Measurements from ENCODE around the gene IER3IP1.
"Not testable (repeated sequence)": the region's sequence is repeated elsewhere in the genome, so short reads cannot be mapped to it uniquely, and the experiment has no call there.

The IER3IP1 gene

GRCh38 chr18:47182156-47182555 is 6.0 kb upstream of the IER3IP1 start:
- not testable (repeated sequence) for H3K27me3 ChIP-seq (ENCODE audit: insufficient read depth, low read length, poor library complexity); H3K56ac ChIP-seq (ENCODE audit: low read length); H3K36me3 ChIP-seq (ENCODE audit: control insufficient read depth, insufficient read depth, low read length); H3K27ac ChIP-seq (ENCODE audit: low read depth, low read length); H3K4me2 ChIP-seq (ENCODE audit: low read length); H3K4ac ChIP-seq (ENCODE audit: low read depth, low read length); H3K23ac ChIP-seq (ENCODE audit: low read length); DNase-seq; H2BK120ac ChIP-seq (ENCODE audit: low read depth, low read length); H3K18ac ChIP-seq (ENCODE audit: low read length); H3K4me3 ChIP-seq (ENCODE audit: low read length); H3K79me1 ChIP-seq (ENCODE audit: low read length); H2AK5ac ChIP-seq (ENCODE audit: low read length); H3K79me2 ChIP-seq (ENCODE audit: control insufficient read depth, insufficient read depth, low read length); H2BK15ac ChIP-seq (replicated peaks; ENCODE audit: low read depth); H3K4me1 ChIP-seq (ENCODE audit: control insufficient read depth, low read depth, low read length); H2BK5ac ChIP-seq (ENCODE audit: low read length); H3K9ac ChIP-seq (ENCODE audit: low read length); H4K8ac ChIP-seq (ENCODE audit: low read depth, low read length); H4K5ac ChIP-seq (ENCODE audit: low read length)
- no CpG with 5 or more reads among the region's 5 CpGs for WGBS (ENCODE audit: extremely low coverage, insufficient coverage, low lambda C conversion rate)

GRCh38 chr18:47180765-47181164 is 4.6 kb upstream of the IER3IP1 start:
- no peaks in the 10 kb centered on the region for H3K79me2 ChIP-seq (ENCODE audit: control insufficient read depth, insufficient read depth, low read length)
- H4K8ac ChIP-seq (ENCODE audit: low read depth, low read length), result no peak overlapping the region
- H3K56ac ChIP-seq (ENCODE audit: low read length), result no peak overlapping the region
- H2BK5ac ChIP-seq (ENCODE audit: low read length), result no peak overlapping the region
- no peak for DNase-seq
- no peak overlapping the region for H2AK5ac ChIP-seq (ENCODE audit: low read length)
- H3K4me3 ChIP-seq (ENCODE audit: low read length), result no peak overlapping the region
- no peak overlapping the region for H3K27ac ChIP-seq (ENCODE audit: low read depth, low read length)
- H3K18ac ChIP-seq (ENCODE audit: low read length), result no peak overlapping the region
- H3K4ac ChIP-seq (ENCODE audit: low read depth, low read length), result no peak overlapping the region
- no peaks in the 10 kb centered on the region for H3K36me3 ChIP-seq (ENCODE audit: control insufficient read depth, insufficient read depth, low read length)
- WGBS (ENCODE audit: extremely low coverage, insufficient coverage, low lambda C conversion rate), result no CpG with 5 or more reads among the region's 3 CpGs
- H2BK15ac ChIP-seq (replicated peaks; ENCODE audit: low read depth), result no peak overlapping the region
- no peaks in the 10 kb centered on the region for H3K79me1 ChIP-seq (ENCODE audit: low read length)
- no peaks in the 10 kb centered on the region for H3K4me1 ChIP-seq (ENCODE audit: control insufficient read depth, low read depth, low read length)
- H4K5ac ChIP-seq (ENCODE audit: low read length), result no peak overlapping the region
- H3K23ac ChIP-seq (ENCODE audit: low read length), result no peak overlapping the region
- H2BK120ac ChIP-seq (ENCODE audit: low read depth, low read length), result no peak overlapping the region
- H3K4me2 ChIP-seq (ENCODE audit: low read length), result no peak overlapping the region
- no peak overlapping the region for H3K9ac ChIP-seq (ENCODE audit: low read length)
- H3K27me3 ChIP-seq (ENCODE audit: insufficient read depth, low read length, poor library complexity), result no peaks in the 10 kb centered on the region

GRCh38 chr18:47179520-47179919 is 3.4 kb upstream of the IER3IP1 start:
- H3K27me3 ChIP-seq (ENCODE audit: insufficient read depth, low read length, poor library complexity), result no peaks in the 10 kb centered on the region
- H3K36me3 ChIP-seq (ENCODE audit: control insufficient read depth, insufficient read depth, low read length), result no peaks in the 10 kb centered on the region
- peaks cover 4% of the 10 kb centered on the region for H3K79me1 ChIP-seq (ENCODE audit: low read length)
- no CpG with 5 or more reads among the region's 4 CpGs for WGBS (ENCODE audit: extremely low coverage, insufficient coverage, low lambda C conversion rate)
- no peak overlapping the region for H3K23ac ChIP-seq (ENCODE audit: low read length)
- H3K9ac ChIP-seq (ENCODE audit: low read length), result no peak overlapping the region
- H3K27ac ChIP-seq (ENCODE audit: low read depth, low read length), result no peak overlapping the region
- no peak overlapping the region for H3K18ac ChIP-seq (ENCODE audit: low read length)
- H2BK120ac ChIP-seq (ENCODE audit: low read depth, low read length), result no peak overlapping the region
- H3K4me2 ChIP-seq (ENCODE audit: low read length), result no peak overlapping the region
- DNase-seq, result no peak
- H3K79me2 ChIP-seq (ENCODE audit: control insufficient read depth, insufficient read depth, low read length), result peaks cover 7% of the 10 kb centered on the region
- H3K4me1 ChIP-seq (ENCODE audit: control insufficient read depth, low read depth, low read length), result peaks cover 2% of the 10 kb centered on the region
- H4K8ac ChIP-seq (ENCODE audit: low read depth, low read length), result no peak overlapping the region
- H2AK5ac ChIP-seq (ENCODE audit: low read length), result no peak overlapping the region
- H2BK5ac ChIP-seq (ENCODE audit: low read length), result no peak overlapping the region
- no peak overlapping the region for H4K5ac ChIP-seq (ENCODE audit: low read length)
- H3K56ac ChIP-seq (ENCODE audit: low read length), result no peak overlapping the region
- H3K4ac ChIP-seq (ENCODE audit: low read depth, low read length), result no peak overlapping the region
- H3K4me3 ChIP-seq (ENCODE audit: low read length), result no peak overlapping the region
- H2BK15ac ChIP-seq (replicated peaks; ENCODE audit: low read depth), result no peak overlapping the region

- Histone ChIP-seq H2BK5ac (ENCODE audit: low read length) (no peak overlapping the region), H4K5ac (ENCODE audit: low read length) (no peak overlapping the region), H3K4me3 (ENCODE audit: low read length) (peak overlapping the region; percentile 50), H3K4me2 (ENCODE audit: low read length) (peak overlapping the region; percentile 58), H3K9ac (ENCODE audit: low read length) (peak overlapping the region; percentile 77), H3K4me1 (ENCODE audit: control insufficient read depth, low read depth, low read length) (peaks cover 3% of the 10 kb centered on the region), H4K8ac (ENCODE audit: low read depth, low read length) (no peak overlapping the region), H3K18ac (ENCODE audit: low read length) (peak overlapping the region; percentile 41), H3K79me2 (ENCODE audit: control insufficient read depth, insufficient read depth, low read length) (peaks cover 25% of the 10 kb centered on the region), H3K4ac (ENCODE audit: low read depth, low read length) (peak overlapping the region; percentile 88), H3K79me1 (ENCODE audit: low read length) (peaks cover 16% of the 10 kb centered on the region), H3K36me3 (ENCODE audit: control insufficient read depth, insufficient read depth, low read length) (no peaks in the 10 kb centered on the region), H3K23ac (ENCODE audit: low read length) (no peak overlapping the region), H3K27ac (ENCODE audit: low read depth, low read length) (peak overlapping the region; percentile 39), H2AK5ac (ENCODE audit: low read length) (no peak overlapping the region), H2BK15ac (replicated peaks; ENCODE audit: low read depth) (no peak overlapping the region), H3K56ac (ENCODE audit: low read length) (peak overlapping the region; percentile 91), H3K27me3 (ENCODE audit: insufficient read depth, low read length, poor library complexity) (no peaks in the 10 kb centered on the region), H2BK120ac (ENCODE audit: low read depth, low read length) (no peak overlapping the region)
- DNase-seq, result no peak
- no CpG with 5 or more reads among the region's 24 CpGs for WGBS (ENCODE audit: extremely low coverage, insufficient coverage, low lambda C conversion rate)
Observed at GRCh38 chr18:47175283-47175897, 774 bp downstream of the IER3IP1 start.

- Histone ChIP-seq H3K27ac (ENCODE audit: low read depth, low read length) (no peak overlapping the region), H3K79me1 (ENCODE audit: low read length) (peaks cover 16% of the 10 kb centered on the region), H3K79me2 (ENCODE audit: control insufficient read depth, insufficient read depth, low read length) (peaks cover 25% of the 10 kb centered on the region), H3K56ac (ENCODE audit: low read length) (peak overlapping the region; percentile 28), H4K8ac (ENCODE audit: low read depth, low read length) (no peak overlapping the region), H2AK5ac (ENCODE audit: low read length) (no peak overlapping the region), H2BK120ac (ENCODE audit: low read depth, low read length) (no peak overlapping the region), H2BK5ac (ENCODE audit: low read length) (no peak overlapping the region), H2BK15ac (replicated peaks; ENCODE audit: low read depth) (no peak overlapping the region), H3K4ac (ENCODE audit: low read depth, low read length) (no peak overlapping the region), H3K23ac (ENCODE audit: low read length) (no peak overlapping the region), H3K4me2 (ENCODE audit: low read length) (peak overlapping the region; percentile 58), H3K9ac (ENCODE audit: low read length) (peak overlapping the region; percentile 77), H3K18ac (ENCODE audit: low read length) (no peak overlapping the region), H3K27me3 (ENCODE audit: insufficient read depth, low read length, poor library complexity) (no peaks in the 10 kb centered on the region), H4K5ac (ENCODE audit: low read length) (no peak overlapping the region), H3K4me3 (ENCODE audit: low read length) (no peak overlapping the region), H3K4me1 (ENCODE audit: control insufficient read depth, low read depth, low read length) (peaks cover 3% of the 10 kb centered on the region), H3K36me3 (ENCODE audit: control insufficient read depth, insufficient read depth, low read length) (no peaks in the 10 kb centered on the region)
- no CpG with 5 or more reads among the region's 13 CpGs for WGBS (ENCODE audit: extremely low coverage, insufficient coverage, low lambda C conversion rate)
- DNase-seq, result peak; percentile 30
Observed at GRCh38 chr18:47174545-47175116, 1.5 kb downstream of the IER3IP1 start.

GRCh38 chr18:47172476-47172875 is 3.7 kb downstream of the IER3IP1 start:
- no peak overlapping the region for H4K8ac ChIP-seq (ENCODE audit: low read depth, low read length)
- H2BK120ac ChIP-seq (ENCODE audit: low read depth, low read length), result no peak overlapping the region
- peaks cover 16% of the 10 kb centered on the region for H3K79me1 ChIP-seq (ENCODE audit: low read length)
- H3K4me1 ChIP-seq (ENCODE audit: control insufficient read depth, low read depth, low read length), result peaks cover 3% of the 10 kb centered on the region
- no peak overlapping the region for H2BK5ac ChIP-seq (ENCODE audit: low read length)
- H3K18ac ChIP-seq (ENCODE audit: low read length), result no peak overlapping the region
- H3K56ac ChIP-seq (ENCODE audit: low read length), result no peak overlapping the region
- DNase-seq, result no peak
- H3K36me3 ChIP-seq (ENCODE audit: control insufficient read depth, insufficient read depth, low read length), result no peaks in the 10 kb centered on the region
- no peak overlapping the region for H2BK15ac ChIP-seq (replicated peaks; ENCODE audit: low read depth)
- H3K27ac ChIP-seq (ENCODE audit: low read depth, low read length), result no peak overlapping the region
- no peak overlapping the region for H3K4me3 ChIP-seq (ENCODE audit: low read length)
- H3K4me2 ChIP-seq (ENCODE audit: low read length), result no peak overlapping the region
- H3K79me2 ChIP-seq (ENCODE audit: control insufficient read depth, insufficient read depth, low read length), result peaks cover 25% of the 10 kb centered on the region
- no peak overlapping the region for H2AK5ac ChIP-seq (ENCODE audit: low read length)
- H4K5ac ChIP-seq (ENCODE audit: low read length), result no peak overlapping the region
- no peak overlapping the region for H3K9ac ChIP-seq (ENCODE audit: low read length)
- H3K4ac ChIP-seq (ENCODE audit: low read depth, low read length), result no peak overlapping the region
- H3K23ac ChIP-seq (ENCODE audit: low read length), result no peak overlapping the region
- no CpG with 5 or more reads among the region's 2 CpGs for WGBS (ENCODE audit: extremely low coverage, insufficient coverage, low lambda C conversion rate)
- H3K27me3 ChIP-seq (ENCODE audit: insufficient read depth, low read length, poor library complexity), result no peaks in the 10 kb centered on the region

Data from mesendoderm (in vitro differentiated cells).